ENCODE data around the gene MANF.
"Not testable (repeated sequence)": the region's sequence is repeated elsewhere in the genome, so short reads cannot be mapped to it uniquely, and the experiment has no call there.

The MANF gene

GRCh38 chr3:51384726-51385473, at the start of gene MANF:
Gene MANF (plus strand): TSS chr3:51385291. CDS start chr3:51385343, 52 bp downstream.
- peak; percentile 95 for DNase-seq

DNA sequence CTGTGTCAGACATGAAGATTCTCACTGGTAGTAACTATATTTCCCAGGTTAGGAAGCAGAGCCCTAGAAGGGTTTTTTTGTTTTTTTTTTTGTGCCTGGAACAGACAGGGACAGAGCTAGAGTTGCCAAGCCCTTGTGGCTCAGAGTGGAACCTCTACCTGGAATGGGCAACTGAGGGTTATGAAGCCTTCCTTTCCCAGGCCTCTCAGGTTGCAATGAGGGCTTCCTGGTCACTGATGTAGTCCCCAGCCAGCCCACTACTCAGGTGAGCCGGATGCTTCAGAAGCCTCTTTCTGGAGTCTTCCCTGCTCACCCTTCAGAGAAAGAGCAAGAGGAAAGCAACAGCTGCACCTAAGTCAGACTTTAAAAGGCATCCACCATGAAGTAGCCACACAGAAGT, 48.8 kb upstream of the MANF start:
- DNase-seq: no peak

- no peak for DNase-seq
These were observed 47.4 kb upstream of the MANF start for GRCh38 chr3:51337666-51338065.

DNA sequence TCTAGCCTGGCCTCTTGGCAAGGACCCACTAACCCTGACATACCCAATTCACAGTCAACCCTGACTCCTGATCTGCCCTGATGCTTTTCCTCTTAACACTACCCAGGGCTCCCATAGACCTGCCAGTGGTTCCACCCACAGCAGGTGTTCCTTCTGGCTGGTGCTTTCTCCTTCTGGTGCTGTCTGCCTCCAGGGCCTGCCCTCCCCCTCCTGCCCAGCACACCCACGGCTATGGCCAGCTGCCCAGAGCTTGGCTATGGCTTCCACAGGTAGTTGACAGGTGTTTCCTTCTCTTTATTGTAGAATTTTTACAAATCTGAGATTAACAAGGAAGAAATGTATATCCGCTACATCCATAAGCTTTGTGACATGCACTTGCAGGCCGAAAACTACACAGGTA, 46.5 kb upstream of the MANF start:
- DNase-seq: no peak

GRCh38 chr3:51340013-51340829, 44.9 kb upstream of the MANF start:
- no peak for DNase-seq

- DNase-seq: no peak
These were observed 44.0 kb upstream of the MANF start for GRCh38 chr3:51340989-51341636.

DNA sequence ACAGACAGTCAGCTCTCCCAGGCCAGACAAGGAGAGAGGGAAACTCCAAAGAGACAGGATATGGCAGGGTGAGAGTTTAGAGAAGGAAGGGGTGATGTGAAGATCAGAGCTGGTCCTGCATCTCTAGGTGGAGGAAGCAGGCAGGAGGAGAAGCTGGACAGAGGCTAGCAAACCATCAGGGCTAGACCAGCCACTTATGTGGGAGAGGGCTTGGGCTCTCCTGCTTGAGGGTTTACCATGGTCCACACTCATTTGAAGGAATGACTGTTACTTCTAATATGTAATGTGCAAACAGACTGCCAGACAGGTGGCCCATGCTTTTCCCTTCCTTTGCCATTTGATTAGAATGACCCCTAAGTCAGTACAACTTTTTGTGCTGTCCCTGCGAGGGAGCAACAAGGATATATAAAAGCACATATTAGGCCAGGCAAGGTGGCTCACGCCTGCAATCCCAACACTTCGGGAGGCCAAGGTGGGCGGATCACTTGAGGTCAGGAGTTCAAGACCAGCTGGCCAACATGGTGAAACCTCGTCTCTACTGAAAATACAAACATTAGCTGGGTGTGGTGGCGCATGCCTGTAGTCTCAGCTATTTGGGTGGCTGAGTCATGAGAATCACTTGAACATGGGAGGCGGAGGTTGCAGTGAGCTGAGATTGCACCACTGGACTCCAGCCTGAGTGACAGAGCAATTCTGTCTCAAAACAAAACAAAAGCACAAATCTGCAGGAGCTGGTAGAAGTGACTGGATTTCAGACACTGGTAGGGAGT, 41.0 kb upstream of the MANF start:
- DNase-seq: no peak

DNA sequence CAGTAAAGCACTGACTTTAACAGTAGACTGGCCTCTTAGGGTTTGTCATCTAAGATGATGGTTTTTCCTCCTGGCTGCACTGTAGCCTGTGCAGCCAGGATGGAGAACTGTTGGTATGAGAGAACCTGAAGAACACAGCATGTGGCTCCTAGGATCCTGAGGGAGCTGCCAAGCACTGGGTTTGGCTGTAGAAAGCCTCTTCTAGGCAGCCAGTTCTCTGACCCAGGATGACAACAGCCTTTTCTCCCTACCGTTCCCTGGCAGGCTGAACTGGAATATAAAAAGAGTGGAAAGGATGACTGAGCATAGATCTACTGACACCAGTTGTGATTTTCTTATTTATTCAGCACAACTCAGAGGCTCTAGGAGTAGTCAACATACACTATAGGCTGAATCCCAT, 34.3 kb upstream of the MANF start:
- DNase-seq: no peak

- no peak for DNase-seq
These were observed 32.0 kb upstream of the MANF start for GRCh38 chr3:51353131-51353530.

GRCh38 chr3:51353691-51354090, 31.4 kb upstream of the MANF start:
- DNase-seq: no peak

DNA sequence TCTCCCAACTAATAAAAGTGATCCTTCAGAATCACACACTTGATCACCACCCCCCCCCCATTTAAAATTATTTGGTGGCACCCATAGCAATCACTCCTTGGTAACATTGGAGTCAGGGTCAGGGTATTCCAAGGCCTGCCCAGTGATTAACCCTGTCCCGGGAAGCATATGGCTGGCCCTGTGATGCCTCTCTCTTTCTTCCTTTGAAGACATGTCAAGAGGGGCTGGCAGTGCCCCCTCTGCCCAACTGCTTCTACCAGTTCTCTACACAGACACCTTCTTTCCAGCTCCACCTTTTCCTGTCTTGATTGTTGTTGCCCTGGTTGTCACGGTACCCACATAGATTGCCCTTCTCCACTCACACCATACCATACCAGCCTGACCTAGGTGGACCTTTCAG, 30.9 kb upstream of the MANF start:
- DNase-seq: no peak

GRCh38 chr3:51354731-51355615, 30.1 kb upstream of the MANF start:
- no peak for DNase-seq

DNA sequence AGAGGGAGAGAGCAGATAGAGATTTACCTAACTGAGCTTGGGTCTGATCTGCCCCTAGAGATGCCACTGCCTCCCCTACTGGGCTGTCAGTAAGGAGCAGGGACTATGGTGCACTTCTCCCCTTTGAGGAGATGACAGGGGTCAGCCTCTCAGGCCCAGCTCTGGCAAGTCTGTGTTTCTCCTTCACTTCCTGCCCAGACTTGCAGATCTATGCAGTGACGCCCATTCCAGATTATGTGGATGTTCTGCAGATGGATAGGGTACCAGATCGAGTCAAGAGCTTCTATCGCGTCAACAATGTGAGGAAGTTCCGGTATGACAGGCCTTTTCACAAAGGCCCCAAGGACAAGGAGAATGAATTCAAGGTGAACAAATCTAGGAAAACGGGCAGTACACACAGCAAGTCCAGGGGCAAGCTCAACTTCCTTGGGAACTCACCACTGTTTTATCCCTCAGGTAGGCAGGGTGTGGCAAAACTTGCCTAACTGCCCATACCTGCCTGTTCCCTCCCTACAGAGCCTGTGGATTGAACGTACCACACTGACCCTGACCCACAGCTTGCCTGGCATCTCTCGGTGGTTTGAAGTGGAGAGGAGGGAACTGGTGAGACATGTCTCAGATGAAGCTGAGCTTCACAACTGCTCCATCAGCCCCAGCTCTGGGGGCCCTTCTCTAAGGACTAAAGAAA, 29.1 kb upstream of the MANF start:
- no peak for DNase-seq

DNA sequence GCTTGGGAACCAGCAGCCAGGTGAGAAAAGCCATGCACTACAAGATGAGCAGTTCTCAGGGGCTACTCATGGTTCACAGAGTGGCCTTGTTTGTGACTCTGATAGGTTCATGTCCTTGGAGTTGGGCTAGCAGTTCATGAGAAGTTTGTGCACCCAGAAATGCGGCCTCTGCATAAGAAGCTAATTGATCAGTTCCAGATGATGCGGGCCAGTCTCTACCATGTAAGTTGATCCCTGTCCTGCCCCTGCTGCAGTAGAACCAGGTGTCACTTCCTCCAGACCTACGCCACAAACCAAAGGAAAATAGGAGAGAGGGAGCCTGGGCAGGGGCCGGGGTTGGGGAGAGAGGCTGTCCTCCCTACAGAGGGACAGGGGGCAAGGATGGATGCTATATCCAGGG, 27.2 kb upstream of the MANF start:
- DNase-seq: no peak

DNA sequence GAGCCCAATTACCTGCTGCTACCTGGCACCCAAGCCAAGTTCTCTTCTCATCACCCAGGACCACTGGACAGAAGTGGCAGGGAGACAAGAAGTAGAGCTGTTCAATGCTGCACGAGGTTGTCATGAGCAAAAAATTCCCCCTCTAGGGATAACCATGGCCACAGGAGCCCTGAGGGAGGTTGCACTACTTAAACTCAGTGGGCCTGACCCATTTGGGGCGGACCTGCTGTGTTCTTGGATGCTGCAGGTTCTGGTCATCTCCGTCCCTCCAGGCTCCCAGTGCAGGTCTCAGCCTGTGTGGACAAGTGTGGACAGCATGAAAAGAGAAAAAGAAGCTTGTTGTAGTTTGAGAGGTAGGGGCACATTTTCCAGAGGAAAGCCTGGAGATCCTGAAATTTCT, 26.1 kb upstream of the MANF start:
- no peak for DNase-seq

DNA sequence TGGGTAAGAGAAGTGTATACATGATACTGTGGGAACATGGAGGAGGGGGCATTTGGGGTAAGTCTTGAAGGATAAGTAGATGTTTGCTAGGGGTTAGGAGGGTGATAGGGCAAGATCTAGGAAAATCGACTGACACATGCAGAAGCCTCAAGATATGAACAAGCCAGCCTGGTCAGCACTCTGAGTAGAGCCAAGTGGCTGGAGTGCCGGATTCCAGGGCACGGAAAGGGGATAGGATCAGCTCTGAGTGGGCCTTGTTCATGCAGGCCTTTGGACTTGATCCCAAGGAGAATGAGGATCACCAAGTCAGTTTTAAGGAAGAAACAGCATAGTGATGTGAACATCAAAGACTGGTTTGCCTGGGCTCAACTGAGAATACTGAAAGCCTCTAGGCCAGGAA, 24.3 kb upstream of the MANF start:
- no peak for DNase-seq

DNA sequence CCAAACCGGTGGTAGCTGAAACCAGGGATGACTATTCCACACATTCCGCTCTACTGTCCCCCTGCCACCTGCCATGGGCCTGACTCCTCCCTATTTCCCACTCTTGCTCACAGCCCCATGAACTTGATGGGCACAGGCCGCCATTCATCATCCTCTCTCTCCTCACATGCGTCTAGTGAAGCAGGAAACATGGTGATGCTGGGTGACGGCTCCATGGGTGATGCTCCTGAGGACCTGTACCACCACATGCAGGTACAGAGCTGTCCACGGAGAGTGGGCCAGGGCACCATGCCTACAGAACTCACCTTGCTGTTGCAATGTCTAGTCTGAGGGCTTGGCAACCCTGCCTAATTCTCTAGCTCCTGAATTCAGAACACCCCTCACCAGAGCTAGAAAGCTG, 23.3 kb upstream of the MANF start:
- no peak for DNase-seq

GRCh38 chr3:51362476-51362875, 22.6 kb upstream of the MANF start:
- no peak for DNase-seq

DNA sequence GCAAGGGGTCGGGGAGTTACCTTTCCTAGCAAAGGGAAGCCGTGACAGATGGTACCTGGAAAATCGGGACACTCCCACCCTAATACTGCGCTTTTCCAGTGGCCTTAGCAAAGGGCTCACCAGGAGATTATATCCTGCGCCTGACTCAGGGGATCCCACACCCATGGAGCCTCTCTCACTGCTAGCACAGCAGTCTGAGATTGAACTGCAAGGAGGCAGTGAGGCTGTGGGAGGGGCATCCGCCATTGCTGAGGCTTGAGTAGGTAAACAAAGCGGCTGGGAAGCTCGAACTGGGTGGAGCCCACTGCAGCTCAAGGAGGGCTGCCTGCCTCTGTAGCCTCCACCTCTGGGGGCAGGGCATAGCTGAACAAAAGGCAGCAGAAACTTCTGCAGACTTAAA, 16.8 kb upstream of the MANF start:
- not testable (repeated sequence) for DNase-seq

GRCh38 chr3:51371943-51372557, 13.0 kb upstream of the MANF start:
- DNase-seq: peak; percentile 71
